Body of pancreas (tissue), 4 donors: ENCODE data around the gene G6PC1. TPM values are rescaled to one million over a fixed set of nuclear protein-coding genes. Genes with fewer than 3 reads are reported as not detected.
"Not testable (repeated sequence)": the region's sequence is repeated elsewhere in the genome, so short reads cannot be mapped to it uniquely, and the experiment has no call there.

ENCODE experiments used
- ATAC-seq: fragments of 150-250 bp; one replicate; pipeline ENCODE4 v1.9.1; 2016
- DNase-seq, 4 donors: peaks; one replicate each; pipeline ENCODE4 v3.0.0-alpha.2; 2019
- H3K27ac ChIP-seq, 4 donors: fragments of 200-600 bp; sonication (generic); 1 replicate in 3 of 4; 2 replicates in 1 of 4; pipeline versions ENCODE4 v1.5.1 to v1.6.1; 2016 to 2019; ENCODE audit warnings: mild to moderate bottlenecking in 1 of 4, mixed read lengths in 1 of 4, moderate library complexity in 1 of 4
- H3K27me3 ChIP-seq, 2 donors: fragments of 200-600 bp; sonication (generic); one replicate each; pipeline ENCODE4 v1.6.0; 2016; ENCODE audit warnings: mild to moderate bottlenecking in 1 of 2
- H3K36me3 ChIP-seq, 2 donors: fragments of 200-600 bp; sonication (generic); replicated peaks in 1 of 2; 2 replicates each; pipeline ENCODE4 v1.5.1; 2016; ENCODE audit warnings: low read depth in 2 of 2; ENCODE audit not compliant: insufficient read depth in 1 of 2
- H3K4me1 ChIP-seq: fragments of 200-600 bp; sonication (generic); one replicate; pipeline ENCODE4 v1.6.0; 2016
- H3K4me3 ChIP-seq, 2 donors: fragments of 200-600 bp; sonication (generic); 1 replicate in 1 of 2; 2 replicates in 1 of 2; pipeline ENCODE4 v1.5.1; 2016 to 2019
- H3K9me3 ChIP-seq, 3 donors: fragments of 200-600 bp; sonication (generic); 1 replicate in 2 of 3; 2 replicates in 1 of 3; pipeline ENCODE4 v1.5.1; 2016
- POLR2A ChIP-seq, 3 donors: fragments of 450-650 bp; IDR thresholded peaks; one replicate each; pipeline ENCODE4 v1.6.1; 2016; ENCODE audit warnings: antibody characterized with exemption in 3 of 3, mild to moderate bottlenecking in 2 of 3
- WGBS, 2 donors: methylation state at CpG; one replicate each; pipeline ENCODE4 v1.1.5; 2017; 5-methylcytosine and 5-hydroxymethylcytosine counted together
- intact Hi-C: fragments of 100-400 bp; cut with DNase I; formaldehyde crosslinking; loops from one replicate; pipeline ENCODE4 v1.15.1; 2023
- total RNA-seq, 2 donors: library from RNA; depleted of rRNA; stranded (reverse); fragments of >200 nt; gene quantifications; one replicate each; pipeline ENCODE4 v1.1.0, GENCODE V29; 2016
- TF ChIP-seq, protein P1 (sequence below), 7 experiments: fragments of 450-650 bp in 4 of 7; fragments of 200-600 bp in 3 of 7; sonication (generic) in 3 of 7; IDR thresholded peaks; one replicate each; pipeline ENCODE4 v1.5.1; 2016 to 2019; ENCODE audit warnings: antibody characterized with exemption in 7 of 7

Gene G6PC1
- total RNA-seq, 2 donors from 2014 or later, result 2.6 TPM; not detected in 1

DNA sequence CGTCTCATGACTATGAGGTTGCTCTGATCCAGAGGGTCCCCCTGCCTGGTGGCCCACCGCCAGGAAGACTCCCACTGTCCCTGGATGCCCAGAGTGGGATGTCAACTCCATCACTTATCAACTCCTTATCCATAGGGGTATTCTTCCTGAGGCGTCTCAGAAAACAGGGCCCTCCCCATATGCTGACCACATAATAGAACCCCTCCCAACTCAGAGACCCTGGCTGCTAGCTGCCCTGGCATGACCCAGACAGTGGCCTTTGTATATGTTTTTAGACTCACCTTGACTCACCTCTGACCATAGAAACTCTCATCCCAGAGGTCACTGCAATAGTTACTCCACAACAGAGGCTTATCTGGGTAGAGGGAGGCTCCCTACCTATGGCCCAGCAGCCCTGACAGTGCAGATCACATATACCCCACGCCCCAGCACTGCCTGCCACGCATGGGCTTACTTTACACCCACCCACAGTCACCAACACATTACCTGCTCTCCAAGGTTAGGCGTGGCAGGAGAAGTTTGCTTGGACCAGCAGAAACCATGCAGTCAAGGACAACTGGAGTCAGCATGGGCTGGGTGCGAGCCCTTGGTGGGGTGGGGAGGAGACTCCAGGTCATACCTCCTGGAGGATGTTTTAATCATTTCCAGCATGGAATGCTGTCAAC, 2.3 kb upstream of the G6PC1 start:
- TF ChIP-seq, protein P1, sequence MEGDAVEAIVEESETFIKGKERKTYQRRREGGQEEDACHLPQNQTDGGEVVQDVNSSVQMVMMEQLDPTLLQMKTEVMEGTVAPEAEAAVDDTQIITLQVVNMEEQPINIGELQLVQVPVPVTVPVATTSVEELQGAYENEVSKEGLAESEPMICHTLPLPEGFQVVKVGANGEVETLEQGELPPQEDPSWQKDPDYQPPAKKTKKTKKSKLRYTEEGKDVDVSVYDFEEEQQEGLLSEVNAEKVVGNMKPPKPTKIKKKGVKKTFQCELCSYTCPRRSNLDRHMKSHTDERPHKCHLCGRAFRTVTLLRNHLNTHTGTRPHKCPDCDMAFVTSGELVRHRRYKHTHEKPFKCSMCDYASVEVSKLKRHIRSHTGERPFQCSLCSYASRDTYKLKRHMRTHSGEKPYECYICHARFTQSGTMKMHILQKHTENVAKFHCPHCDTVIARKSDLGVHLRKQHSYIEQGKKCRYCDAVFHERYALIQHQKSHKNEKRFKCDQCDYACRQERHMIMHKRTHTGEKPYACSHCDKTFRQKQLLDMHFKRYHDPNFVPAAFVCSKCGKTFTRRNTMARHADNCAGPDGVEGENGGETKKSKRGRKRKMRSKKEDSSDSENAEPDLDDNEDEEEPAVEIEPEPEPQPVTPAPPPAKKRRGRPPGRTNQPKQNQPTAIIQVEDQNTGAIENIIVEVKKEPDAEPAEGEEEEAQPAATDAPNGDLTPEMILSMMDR (IDR thresholded peaks at IDR 0.05), result no peak
- TF ChIP-seq POLR2A (IDR thresholded peaks at IDR 0.05), result peak in 2 of 3 donors; percentile 39 to 42
- Histone ChIP-seq H3K4me1 (peaks cover 58% of the 10 kb centered on the region), H3K27me3 (no peaks in the 10 kb centered on the region), H3K36me3 (no peaks in the 10 kb centered on the region), H3K9me3 (no peaks in the 10 kb centered on the region), H3K27ac (peak overlapping the region; percentile 65 to 94 (median 86)), H3K4me3 (no peak overlapping the region)
- intact Hi-C loops, result no loop called here
- DNase-seq (peak in 3 of 4 donors; percentile 40 to 50 (median 42)), ATAC-seq (peak; percentile 22)
- WGBS, 2 donors, result 65 to 90% methylated on average over 2 to 7 of the region's 7 CpGs

GRCh38 chr17:42899981-42900380, 618 bp upstream of the G6PC1 start:
- Histone ChIP-seq H3K4me1 (peaks cover 52% of the 10 kb centered on the region), H3K27ac (peak overlapping the region in 3 of 4 donors; percentile 68 to 94 (median 86))
- DNase-seq, H3K36me3 ChIP-seq, intact Hi-C loops, H3K9me3 ChIP-seq, H3K27me3 ChIP-seq, H3K4me3 ChIP-seq, ATAC-seq: not testable (repeated sequence)
- 93% methylated on average over 3 of the region's 3 CpGs for WGBS, 2 donors

GRCh38 chr17:42901535-42902229, 1.1 kb downstream of the G6PC1 start:
- DNase-seq (peak; percentile 53 to 82 (median 63)), ATAC-seq (peak; percentile 82)
- Histone ChIP-seq H3K9me3 (no peaks in the 10 kb centered on the region), H3K27me3 (no peaks in the 10 kb centered on the region), H3K4me1 (peaks cover 38% of the 10 kb centered on the region), H3K36me3 (no peaks in the 10 kb centered on the region), H3K4me3 (no peak overlapping the region), H3K27ac (peak overlapping the region; percentile 54 to 94 (median 77))
- 42% methylated on average over 10 of the region's 10 CpGs for WGBS, 2 donors
- intact Hi-C loops, result no loop called here
- TF ChIP-seq, protein P1 (IDR thresholded peaks at IDR 0.05), result no peak
- no peak for TF ChIP-seq POLR2A (IDR thresholded peaks at IDR 0.05)

DNA sequence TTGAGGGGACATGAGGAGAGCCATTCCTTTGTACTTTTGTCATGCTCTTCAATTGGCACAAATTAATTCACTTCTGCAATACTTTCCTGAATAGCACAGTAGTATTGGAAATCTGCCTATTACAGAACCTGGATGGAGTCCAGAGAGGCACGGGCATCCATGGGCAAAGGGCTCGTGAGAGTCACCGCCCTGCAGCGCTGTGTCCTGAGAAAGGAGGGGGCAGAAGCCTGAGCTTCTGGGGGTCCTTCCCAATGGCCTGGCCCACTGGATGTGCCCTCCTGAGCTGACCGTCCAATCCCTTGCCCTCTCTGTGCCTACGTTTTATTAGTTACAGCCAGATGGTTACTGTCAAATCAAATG, 3.5 kb downstream of the G6PC1 start:
- intact Hi-C loops, result no loop called here
- no peaks in the 10 kb centered on the region for H3K36me3 ChIP-seq
- peak overlapping the region in 3 of 4 donors; percentile 54 to 94 (median 68) for H3K27ac ChIP-seq
- no peaks in the 10 kb centered on the region for H3K27me3 ChIP-seq
- no peak for TF ChIP-seq POLR2A (IDR thresholded peaks at IDR 0.05)
- TF ChIP-seq, protein P1 (IDR thresholded peaks at IDR 0.05), result no peak
- peaks cover 38% of the 10 kb centered on the region for H3K4me1 ChIP-seq
- H3K4me3 ChIP-seq, result no peak overlapping the region
- WGBS, 2 donors, result 31 to 56% methylated on average over 5 to 6 of the region's 6 CpGs
- DNase-seq (peak in 1 of 4 donors; percentile 64), ATAC-seq (peak; percentile 11)
- no peaks in the 10 kb centered on the region for H3K9me3 ChIP-seq

- no peaks in the 10 kb centered on the region for H3K9me3 ChIP-seq
- H3K4me3 ChIP-seq, result no peak overlapping the region
- H3K27ac ChIP-seq, result no peak overlapping the region
- no peaks in the 10 kb centered on the region for H3K27me3 ChIP-seq
- WGBS, 2 donors, result 82 to 85% methylated on average over 8 of the region's 8 CpGs
- intact Hi-C loops, result no loop called here
- TF ChIP-seq, protein P1 (IDR thresholded peaks at IDR 0.05), result no peak
- no peak for TF ChIP-seq POLR2A (IDR thresholded peaks at IDR 0.05)
- H3K36me3 ChIP-seq, result no peaks in the 10 kb centered on the region
- no peak for ATAC-seq
- H3K4me1 ChIP-seq, result peaks cover 21% of the 10 kb centered on the region
- no peak for DNase-seq
Observed at GRCh38 chr17:42906772-42907446, 6.3 kb downstream of the G6PC1 start.
